NOMO-1 treated with DMSO at 0.1 percent for 48 hours (cell line): ENCODE measurements around the gene KCNAB3.
"Not testable (repeated sequence)": the region's sequence is repeated elsewhere in the genome, so short reads cannot be mapped to it uniquely, and the experiment has no call there.

ENCODE experiments used
- DNase-seq: peaks from one replicate; lab custom pipeline; 2025; ENCODE audit not compliant: unreplicated experiment; lab: John Stamatoyannopoulos, UW

Gene KCNAB3

GRCh38 chr17:7929158-7930023, at the start of gene KCNAB3:
Gene KCNAB3, minus strand, starts transcription at chr17:7929856. Its CDS starts 421 bp downstream, at chr17:7929435.
- no peak for DNase-seq

- no peak for DNase-seq
Measured at GRCh38 chr17:7977805-7978204, 48.1 kb upstream of the KCNAB3 start.

- DNase-seq, result no peak
Measured at GRCh38 chr17:7977039-7977438, 47.4 kb upstream of the KCNAB3 start.

GRCh38 chr17:7974638-7975131, 45.0 kb upstream of the KCNAB3 start:
- DNase-seq, result no peak

GRCh38 chr17:7972131-7972785, 42.6 kb upstream of the KCNAB3 start:
- DNase-seq, result no peak

GRCh38 chr17:7971651-7972050, 42.0 kb upstream of the KCNAB3 start:
- no peak for DNase-seq

GRCh38 chr17:7969433-7969832, 39.8 kb upstream of the KCNAB3 start:
- peak; percentile 92 for DNase-seq

GRCh38 chr17:7967751-7968150, 38.1 kb upstream of the KCNAB3 start:
- DNase-seq, result no peak

GRCh38 chr17:7961421-7961820, 31.8 kb upstream of the KCNAB3 start:
- DNase-seq, result no peak

- peak; percentile 71 for DNase-seq
Measured at GRCh38 chr17:7959503-7960253, 30.0 kb upstream of the KCNAB3 start.

- DNase-seq, result peak; percentile 29
Measured at GRCh38 chr17:7956228-7956965, 26.7 kb upstream of the KCNAB3 start.

GRCh38 chr17:7955414-7956227, 26.0 kb upstream of the KCNAB3 start:
- peak; percentile 64 for DNase-seq

- DNase-seq, result not testable (repeated sequence)
Measured at GRCh38 chr17:7953266-7953665, 23.6 kb upstream of the KCNAB3 start.

GRCh38 chr17:7951143-7951792, 21.6 kb upstream of the KCNAB3 start:
- DNase-seq, result no peak

GRCh38 chr17:7950578-7950977, 20.9 kb upstream of the KCNAB3 start:
- DNase-seq, result no peak

GRCh38 chr17:7947651-7948050, 18.0 kb upstream of the KCNAB3 start:
- no peak for DNase-seq

- no peak for DNase-seq
Measured at GRCh38 chr17:7946441-7946840, 16.8 kb upstream of the KCNAB3 start.

- DNase-seq, result no peak
Measured at GRCh38 chr17:7945651-7946050, 16.0 kb upstream of the KCNAB3 start.

- no peak for DNase-seq
Measured at GRCh38 chr17:7944326-7944725, 14.7 kb upstream of the KCNAB3 start.
